GM23338 (cell line): ENCODE measurements around the gene INPP4B.

ENCODE experiments used
- CREB1 ChIP-seq: fragments of 250-450 bp; sonication (Bioruptor Pico); IDR thresholded peaks from 2 replicates; pipeline ENCODE4 v1.5.0; 2020; ENCODE audit warnings: low read depth, mild to moderate bottlenecking, moderate library complexity
- EZH2 ChIP-seq: fragments of 200-600 bp; sonication (generic); IDR thresholded peaks from one replicate; pipeline ENCODE4 v1.8.0; 2017; ENCODE audit warnings: antibody characterized with exemption, mild to moderate bottlenecking, low read depth; ENCODE audit not compliant: unreplicated experiment
- EZH2phosphoT487 ChIP-seq: fragments of 200-600 bp; sonication (generic); IDR thresholded peaks from one replicate; pipeline ENCODE4 v1.8.1; 2018; ENCODE audit warnings: antibody characterized with exemption; ENCODE audit not compliant: unreplicated experiment
- JUNB ChIP-seq: IDR thresholded peaks from one replicate; pipeline ENCODE4 v1.6.1; 2016; ENCODE audit warnings: antibody characterized with exemption; ENCODE audit not compliant: unreplicated experiment
- POLR2AphosphoS5 ChIP-seq: IDR thresholded peaks from 2 replicates; pipeline ENCODE4 v1.6.1; 2016; ENCODE audit warnings: antibody characterized with exemption, low read depth
- STAT1 ChIP-seq: IDR thresholded peaks from one replicate; pipeline ENCODE4 v1.6.1; 2016; ENCODE audit warnings: antibody characterized with exemption; ENCODE audit not compliant: unreplicated experiment
- ZNF114 ChIP-seq: fragments of 250-450 bp; sonication (Bioruptor Pico); IDR thresholded peaks from 2 replicates; pipeline ENCODE4 v1.5.0; 2020; ENCODE audit warnings: mild to moderate bottlenecking, moderate library complexity
- TF ChIP-seq, protein P1 (sequence below), 2 experiments: fragments of 200-600 bp in 1 of 2; sonication (generic) in 1 of 2; conservative IDR thresholded peaks; 2 replicates each; pipeline versions ENCODE4 v1.5.1 to v1.6.1; 2016 to 2017; ENCODE audit warnings: antibody characterized with exemption in 2 of 2, low read depth in 2 of 2, mild to moderate bottlenecking in 2 of 2, moderate library complexity in 1 of 2
- TF ChIP-seq, protein P2 (sequence below): IDR thresholded peaks from one replicate; pipeline ENCODE4 v1.6.1; 2018; ENCODE audit warnings: antibody characterized with exemption; ENCODE audit not compliant: unreplicated experiment

DNA sequence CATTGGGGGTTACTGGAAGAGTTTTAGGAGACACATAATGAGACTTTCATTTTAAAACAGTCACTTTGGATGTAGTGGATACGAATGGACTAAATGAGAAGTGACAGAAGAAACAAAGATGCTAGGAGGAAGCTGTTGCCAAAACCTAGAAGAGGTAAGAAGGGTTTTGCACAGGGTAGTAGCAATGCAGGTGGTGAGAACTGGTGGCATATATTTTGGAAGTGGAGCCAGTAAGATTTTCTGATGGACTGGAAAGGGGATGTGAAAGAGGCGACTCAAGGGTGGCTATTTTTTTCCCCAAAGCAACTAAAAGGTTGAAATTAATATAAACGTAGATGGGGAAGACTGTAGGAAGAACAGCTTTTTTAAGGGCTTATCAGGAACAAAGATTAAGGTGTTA, 747.7 kb downstream of the INPP4B start:
- TF ChIP-seq, protein P1, sequence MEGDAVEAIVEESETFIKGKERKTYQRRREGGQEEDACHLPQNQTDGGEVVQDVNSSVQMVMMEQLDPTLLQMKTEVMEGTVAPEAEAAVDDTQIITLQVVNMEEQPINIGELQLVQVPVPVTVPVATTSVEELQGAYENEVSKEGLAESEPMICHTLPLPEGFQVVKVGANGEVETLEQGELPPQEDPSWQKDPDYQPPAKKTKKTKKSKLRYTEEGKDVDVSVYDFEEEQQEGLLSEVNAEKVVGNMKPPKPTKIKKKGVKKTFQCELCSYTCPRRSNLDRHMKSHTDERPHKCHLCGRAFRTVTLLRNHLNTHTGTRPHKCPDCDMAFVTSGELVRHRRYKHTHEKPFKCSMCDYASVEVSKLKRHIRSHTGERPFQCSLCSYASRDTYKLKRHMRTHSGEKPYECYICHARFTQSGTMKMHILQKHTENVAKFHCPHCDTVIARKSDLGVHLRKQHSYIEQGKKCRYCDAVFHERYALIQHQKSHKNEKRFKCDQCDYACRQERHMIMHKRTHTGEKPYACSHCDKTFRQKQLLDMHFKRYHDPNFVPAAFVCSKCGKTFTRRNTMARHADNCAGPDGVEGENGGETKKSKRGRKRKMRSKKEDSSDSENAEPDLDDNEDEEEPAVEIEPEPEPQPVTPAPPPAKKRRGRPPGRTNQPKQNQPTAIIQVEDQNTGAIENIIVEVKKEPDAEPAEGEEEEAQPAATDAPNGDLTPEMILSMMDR (conservative IDR thresholded peaks at IDR 0.05; ENCODE audit: low read depth in 2 of 2): no peak
- TF ChIP-seq EZH2 (no peak), POLR2AphosphoS5 (no peak), CREB1 (CRISPR knock-in tag) (no peak), STAT1 (no peak), ZNF114 (CRISPR knock-in tag) (no peak), EZH2phosphoT487 (no peak), JUNB (no peak)
- TF ChIP-seq, protein P2, sequence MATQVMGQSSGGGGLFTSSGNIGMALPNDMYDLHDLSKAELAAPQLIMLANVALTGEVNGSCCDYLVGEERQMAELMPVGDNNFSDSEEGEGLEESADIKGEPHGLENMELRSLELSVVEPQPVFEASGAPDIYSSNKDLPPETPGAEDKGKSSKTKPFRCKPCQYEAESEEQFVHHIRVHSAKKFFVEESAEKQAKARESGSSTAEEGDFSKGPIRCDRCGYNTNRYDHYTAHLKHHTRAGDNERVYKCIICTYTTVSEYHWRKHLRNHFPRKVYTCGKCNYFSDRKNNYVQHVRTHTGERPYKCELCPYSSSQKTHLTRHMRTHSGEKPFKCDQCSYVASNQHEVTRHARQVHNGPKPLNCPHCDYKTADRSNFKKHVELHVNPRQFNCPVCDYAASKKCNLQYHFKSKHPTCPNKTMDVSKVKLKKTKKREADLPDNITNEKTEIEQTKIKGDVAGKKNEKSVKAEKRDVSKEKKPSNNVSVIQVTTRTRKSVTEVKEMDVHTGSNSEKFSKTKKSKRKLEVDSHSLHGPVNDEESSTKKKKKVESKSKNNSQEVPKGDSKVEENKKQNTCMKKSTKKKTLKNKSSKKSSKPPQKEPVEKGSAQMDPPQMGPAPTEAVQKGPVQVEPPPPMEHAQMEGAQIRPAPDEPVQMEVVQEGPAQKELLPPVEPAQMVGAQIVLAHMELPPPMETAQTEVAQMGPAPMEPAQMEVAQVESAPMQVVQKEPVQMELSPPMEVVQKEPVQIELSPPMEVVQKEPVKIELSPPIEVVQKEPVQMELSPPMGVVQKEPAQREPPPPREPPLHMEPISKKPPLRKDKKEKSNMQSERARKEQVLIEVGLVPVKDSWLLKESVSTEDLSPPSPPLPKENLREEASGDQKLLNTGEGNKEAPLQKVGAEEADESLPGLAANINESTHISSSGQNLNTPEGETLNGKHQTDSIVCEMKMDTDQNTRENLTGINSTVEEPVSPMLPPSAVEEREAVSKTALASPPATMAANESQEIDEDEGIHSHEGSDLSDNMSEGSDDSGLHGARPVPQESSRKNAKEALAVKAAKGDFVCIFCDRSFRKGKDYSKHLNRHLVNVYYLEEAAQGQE: no peak
